ENCODE measurements around the gene CPE. TPM values are rescaled to one million over a fixed set of nuclear protein-coding genes. Genes with fewer than 3 reads are reported as not detected.

Gene CPE
- total RNA-seq, 1 donor from 2014 or later: 147 TPM

Small RNA genes within 50 kb of the gene (small RNA-seq; reads per million reads assigned to genes)
- 0.10 reads per million for gene MIR578 (ENCODE audit: low replicate concordance)
- gene SCGB1D5P (ENCODE audit: low replicate concordance): not detected

Other genes with a start within 250 kb of the CPE start
- 24.3 TPM for gene KLHL2, start 171.4 kb upstream of the CPE start, total RNA-seq
- gene MSMO1, start 51.3 kb upstream of the CPE start, total RNA-seq: 57.3 TPM

Measured in tongue (tissue), 2 donors.